ENCODE measurements around the gene PHKG2. TPM values are rescaled to one million over a fixed set of nuclear protein-coding genes. Genes with fewer than 3 reads are reported as not detected.

Gene PHKG2
- total RNA-seq, 1 experiment from 2014 or later = 35.3 TPM

- H3K4me3 ChIP-seq (ENCODE audit: low read depth, low read length, poor library complexity, severe bottlenecking) = peak overlapping the region; percentile 64
- H3K27me3 ChIP-seq (replicated peaks; ENCODE audit: insufficient read depth, low read depth, low read length, poor library complexity) = no peaks in the 10 kb centered on the region
- POLR2A ChIA-PET (ENCODE audit: low non-redundant PET) = no interaction called here
- no peaks in the 10 kb centered on the region for H3K4me1 ChIP-seq (ENCODE audit: insufficient read depth, low read length, poor library complexity, severe bottlenecking)
- CTCF ChIA-PET = interaction anchor here (1.0 kb wide), 1 partner anchor 98 kb away, joined by 3 read pairs; no protein-coding TSS in a partner anchor
- peak overlapping the region; percentile 84 for H3K27ac ChIP-seq (ENCODE audit: low read depth, low read length, poor library complexity, severe bottlenecking)
- intact Hi-C loops (cut with micrococcal nuclease; ENCODE audit: unreplicated experiment) = loop anchor here (5.0 kb wide), 1 partner anchor 173 kb away; the partner anchor contains the start of gene FBXL19
- H3K9me3 ChIP-seq (ENCODE audit: low read depth, low read length, poor library complexity, severe bottlenecking) = no peaks in the 10 kb centered on the region
- TF ChIP-seq CTCF (conservative IDR thresholded peaks at IDR 0.05; ENCODE audit: low read depth, low read length) (no peak), EZH2 (IDR thresholded peaks at IDR 0.05; ENCODE audit: borderline replicate concordance, low read depth, low read length, poor library complexity, severe bottlenecking) (no peak)
- BruUV-seq (replicated peaks) = no TSS peak
- no peak for DNase-seq (ENCODE audit: low spot score)
- H3K36me3 ChIP-seq (ENCODE audit: insufficient read depth, low read length, poor library complexity, severe bottlenecking) = peaks cover 18% of the 10 kb centered on the region
Measured at GRCh38 chr16:30748634-30749445, 615 bp downstream of the PHKG2 start.

- Histone ChIP-seq H3K4me1 (ENCODE audit: insufficient read depth, low read length, poor library complexity, severe bottlenecking) (no peaks in the 10 kb centered on the region), H3K27me3 (replicated peaks; ENCODE audit: insufficient read depth, low read depth, low read length, poor library complexity) (no peaks in the 10 kb centered on the region), H3K36me3 (ENCODE audit: insufficient read depth, low read length, poor library complexity, severe bottlenecking) (peaks cover 14% of the 10 kb centered on the region), H3K9me3 (ENCODE audit: low read depth, low read length, poor library complexity, severe bottlenecking) (no peaks in the 10 kb centered on the region), H3K4me3 (ENCODE audit: low read depth, low read length, poor library complexity, severe bottlenecking) (no peak overlapping the region), H3K27ac (ENCODE audit: low read depth, low read length, poor library complexity, severe bottlenecking) (no peak overlapping the region)
- intact Hi-C loops (cut with micrococcal nuclease; ENCODE audit: unreplicated experiment) = no loop called here
- TF ChIP-seq CTCF (conservative IDR thresholded peaks at IDR 0.05; ENCODE audit: low read depth, low read length) (no peak), EZH2 (IDR thresholded peaks at IDR 0.05; ENCODE audit: borderline replicate concordance, low read depth, low read length, poor library complexity, severe bottlenecking) (no peak)
- no peak for DNase-seq (ENCODE audit: low spot score)
- ChIA-PET POLR2A (ENCODE audit: low non-redundant PET) (no interaction called here), CTCF (no interaction called here)
- BruUV-seq (replicated peaks) = no TSS peak
Measured at GRCh38 chr16:30750201-30750600, 2.0 kb downstream of the PHKG2 start.

GRCh38 chr16:30750876-30751465, 2.7 kb downstream of the PHKG2 start:
- CTCF ChIA-PET = no interaction called here
- Histone ChIP-seq H3K27me3 (replicated peaks; ENCODE audit: insufficient read depth, low read depth, low read length, poor library complexity) (no peaks in the 10 kb centered on the region), H3K36me3 (ENCODE audit: insufficient read depth, low read length, poor library complexity, severe bottlenecking) (peaks cover 14% of the 10 kb centered on the region), H3K27ac (ENCODE audit: low read depth, low read length, poor library complexity, severe bottlenecking) (no peak overlapping the region), H3K9me3 (ENCODE audit: low read depth, low read length, poor library complexity, severe bottlenecking) (no peaks in the 10 kb centered on the region), H3K4me1 (ENCODE audit: insufficient read depth, low read length, poor library complexity, severe bottlenecking) (no peaks in the 10 kb centered on the region), H3K4me3 (ENCODE audit: low read depth, low read length, poor library complexity, severe bottlenecking) (no peak overlapping the region)
- POLR2A ChIA-PET (ENCODE audit: low non-redundant PET) = no interaction called here
- TF ChIP-seq EZH2 (IDR thresholded peaks at IDR 0.05; ENCODE audit: borderline replicate concordance, low read depth, low read length, poor library complexity, severe bottlenecking) = no peak
- TF ChIP-seq CTCF (conservative IDR thresholded peaks at IDR 0.05; ENCODE audit: low read depth, low read length) = no peak
- no TSS peak for BruUV-seq (replicated peaks)
- DNase-seq (ENCODE audit: low spot score) = no peak
- intact Hi-C loops (cut with micrococcal nuclease; ENCODE audit: unreplicated experiment) = no loop called here
